GM12875 (cell line): ENCODE measurements around the gene FOLR2.

Experiments used
- H3K4me3 ChIP-seq: one replicate; pipeline ENCODE4 v1.5.1; 2011; ENCODE audit warnings: low read depth, low read length, control low read depth
- CTCF ChIP-seq: IDR thresholded peaks from 2 replicates; pipeline ENCODE4 v1.5.1; 2011; ENCODE audit warnings: low read depth, mild to moderate bottlenecking, control low read depth, inconsistent platforms, low read length, moderate library complexity, borderline replicate concordance; ENCODE audit not compliant: insufficient read depth

Gene FOLR2

GRCh38 chr11:72247584-72247983 is 31.0 kb downstream of the FOLR2 start:
- TF ChIP-seq CTCF = no peak
- no peak overlapping the region for H3K4me3 ChIP-seq

- H3K4me3 ChIP-seq = no peak overlapping the region
- TF ChIP-seq CTCF = no peak
Measured at GRCh38 chr11:72249961-72250360, 33.4 kb downstream of the FOLR2 start.

- H3K4me3 ChIP-seq = no peak overlapping the region
- TF ChIP-seq CTCF = no peak
Measured at GRCh38 chr11:72250661-72251464, 34.3 kb downstream of the FOLR2 start.

- no peak for TF ChIP-seq CTCF
Measured at GRCh38 chr11:72251614-72252013, 35.0 kb downstream of the FOLR2 start.

GRCh38 chr11:72253392-72253791 is 36.8 kb downstream of the FOLR2 start:
- TF ChIP-seq CTCF = no peak
- no peak overlapping the region for H3K4me3 ChIP-seq

More at GRCh38 chr11:72251614-72252013, 35.0 kb downstream of the FOLR2 start:
- H3K4me3 ChIP-seq = no peak overlapping the region

GRCh38 chr11:72254299-72254993 is 37.9 kb downstream of the FOLR2 start:
- TF ChIP-seq CTCF = no peak
- H3K4me3 ChIP-seq = no peak overlapping the region

- TF ChIP-seq CTCF = no peak
- no peak overlapping the region for H3K4me3 ChIP-seq
Measured at GRCh38 chr11:72257570-72257969, 41.0 kb downstream of the FOLR2 start.
